T-helper 2 cell treated with Interferon-gamma antibody and Interleukin-4, amounts not matched to agents 5 μg/mL and 100 μg/mL, for 36 hours (primary cell): ENCODE results near the gene PTPRD.

ENCODE experiments used
- DNase-seq: peaks from one replicate; pipeline ENCODE4 v3.0.0; 2021; ENCODE audit warnings: low spot score
- H3K27ac Mint-ChIP-seq: one replicate; pipeline ENCODE4 v1.8.0; 2021; ENCODE audit warnings: mild to moderate bottlenecking, mixed read lengths
- H3K27me3 Mint-ChIP-seq: one replicate; pipeline ENCODE4 v1.8.0; 2021; ENCODE audit warnings: low read depth, mixed read lengths
- H3K36me3 Mint-ChIP-seq: one replicate; pipeline ENCODE4 v1.8.0; 2021; ENCODE audit warnings: low read depth, mixed read lengths
- H3K4me1 Mint-ChIP-seq: one replicate; pipeline ENCODE4 v1.8.0; 2021; ENCODE audit warnings: low read depth, mixed read lengths
- H3K4me3 Mint-ChIP-seq: one replicate; pipeline ENCODE4 v1.8.0; 2022; ENCODE audit warnings: mild to moderate bottlenecking, moderate library complexity, mixed read lengths
- H3K9me3 Mint-ChIP-seq: one replicate; pipeline ENCODE4 v1.8.0; 2021; ENCODE audit warnings: mixed read lengths

Gene PTPRD

DNA sequence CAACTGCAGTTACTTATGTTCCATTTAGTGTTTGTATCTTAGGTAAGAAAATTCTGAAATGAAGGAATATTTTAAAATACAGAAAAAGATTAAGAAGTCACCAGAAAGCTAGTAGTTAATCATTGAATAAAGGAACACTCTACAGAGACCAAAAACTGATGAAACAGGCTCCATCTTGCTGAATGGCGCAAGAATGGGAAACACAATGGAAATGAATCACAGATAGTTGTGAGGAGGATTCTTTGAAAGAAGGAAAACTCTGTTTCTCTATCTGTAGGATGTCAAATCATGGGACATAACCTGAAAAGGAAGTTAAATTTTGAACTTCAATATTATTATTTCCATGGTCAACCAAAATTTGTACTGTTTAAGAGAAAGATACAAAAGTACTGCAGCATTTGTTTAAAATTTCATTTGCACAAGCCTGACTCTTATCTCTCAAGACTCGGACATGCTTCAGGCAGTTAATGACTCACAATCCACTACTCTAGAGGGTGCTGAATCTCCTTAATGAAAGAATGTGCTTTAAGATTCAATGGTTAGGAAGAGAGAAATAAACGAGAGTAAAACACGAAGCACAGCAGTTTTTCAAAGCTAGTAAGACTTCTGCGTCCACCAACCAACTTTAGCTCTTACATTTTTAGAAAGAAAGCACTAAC is 1748.8 kb downstream of the PTPRD start:
- Mint-ChIP-seq H3K4me3 (no peak overlapping the region), H3K27me3 (peaks cover 19% of the 10 kb centered on the region), H3K4me1 (no peaks in the 10 kb centered on the region), H3K9me3 (no peaks in the 10 kb centered on the region), H3K27ac (no peak overlapping the region), H3K36me3 (no peaks in the 10 kb centered on the region)
- DNase-seq, result no peak

DNA sequence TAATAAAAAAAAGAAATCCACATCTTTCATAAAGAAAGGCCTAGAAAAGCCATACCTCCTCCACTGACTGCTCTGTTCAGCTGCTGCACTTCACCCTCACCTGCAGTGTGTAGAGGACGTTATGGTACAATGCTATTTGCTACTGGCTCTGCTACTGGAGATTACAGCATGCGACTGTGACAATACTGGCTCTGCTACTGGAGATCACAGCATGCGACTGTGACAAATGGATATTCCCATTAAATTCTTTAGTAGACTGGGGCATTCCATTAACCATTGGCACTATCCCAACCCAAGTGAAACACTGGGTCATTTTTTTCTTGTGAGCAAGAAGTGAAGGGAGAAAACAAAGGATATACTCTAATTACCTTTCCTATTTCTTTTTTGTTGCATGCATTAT is 1749.7 kb downstream of the PTPRD start:
- H3K27me3 Mint-ChIP-seq, result peaks cover 28% of the 10 kb centered on the region
- H3K36me3 Mint-ChIP-seq, result no peaks in the 10 kb centered on the region
- DNase-seq, result no peak
- H3K4me1 Mint-ChIP-seq, result no peaks in the 10 kb centered on the region
- no peak overlapping the region for H3K27ac Mint-ChIP-seq
- no peak overlapping the region for H3K4me3 Mint-ChIP-seq
- H3K9me3 Mint-ChIP-seq, result no peaks in the 10 kb centered on the region

- H3K27me3 Mint-ChIP-seq, result peaks cover 45% of the 10 kb centered on the region
- no peak for DNase-seq
- no peaks in the 10 kb centered on the region for H3K9me3 Mint-ChIP-seq
- H3K27ac Mint-ChIP-seq, result no peak overlapping the region
- H3K4me1 Mint-ChIP-seq, result no peaks in the 10 kb centered on the region
- H3K36me3 Mint-ChIP-seq, result no peaks in the 10 kb centered on the region
- H3K4me3 Mint-ChIP-seq, result no peak overlapping the region
Measured at GRCh38 chr9:8860925-8861324, 1751.9 kb downstream of the PTPRD start.

DNA sequence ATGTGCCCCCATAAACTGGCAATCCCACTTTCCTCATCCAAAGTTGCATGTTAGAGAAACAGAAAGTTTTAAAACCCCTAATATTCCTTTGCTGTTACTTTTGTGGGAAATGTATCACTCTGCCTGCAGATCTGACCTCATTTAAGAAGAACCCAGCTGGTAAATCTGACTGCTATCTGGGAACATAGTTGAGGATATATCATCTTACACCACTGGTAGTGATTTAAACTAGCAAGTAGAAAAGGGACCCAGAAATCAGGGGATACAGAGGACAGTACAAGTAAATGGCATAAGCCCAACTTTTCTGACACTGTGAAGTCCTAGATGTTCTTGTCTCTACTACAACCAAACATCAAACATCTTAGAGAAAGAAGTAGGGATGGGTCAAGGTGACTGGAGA is 1752.7 kb downstream of the PTPRD start:
- Mint-ChIP-seq H3K4me1 (no peaks in the 10 kb centered on the region), H3K27ac (no peak overlapping the region), H3K27me3 (peaks cover 52% of the 10 kb centered on the region), H3K36me3 (no peaks in the 10 kb centered on the region), H3K4me3 (no peak overlapping the region), H3K9me3 (no peaks in the 10 kb centered on the region)
- no peak for DNase-seq

- no peaks in the 10 kb centered on the region for H3K4me1 Mint-ChIP-seq
- peaks cover 58% of the 10 kb centered on the region for H3K27me3 Mint-ChIP-seq
- no peaks in the 10 kb centered on the region for H3K9me3 Mint-ChIP-seq
- DNase-seq, result no peak
- no peak overlapping the region for H3K27ac Mint-ChIP-seq
- no peak overlapping the region for H3K4me3 Mint-ChIP-seq
- no peaks in the 10 kb centered on the region for H3K36me3 Mint-ChIP-seq
Measured at GRCh38 chr9:8859416-8859815, 1753.4 kb downstream of the PTPRD start.

GRCh38 chr9:8858596-8859161 is 1754.1 kb downstream of the PTPRD start:
- Mint-ChIP-seq H3K9me3 (no peaks in the 10 kb centered on the region), H3K27me3 (peaks cover 61% of the 10 kb centered on the region), H3K4me3 (peak overlapping the region; percentile 72), H3K27ac (no peak overlapping the region), H3K36me3 (no peaks in the 10 kb centered on the region), H3K4me1 (no peaks in the 10 kb centered on the region)
- no peak for DNase-seq

DNA sequence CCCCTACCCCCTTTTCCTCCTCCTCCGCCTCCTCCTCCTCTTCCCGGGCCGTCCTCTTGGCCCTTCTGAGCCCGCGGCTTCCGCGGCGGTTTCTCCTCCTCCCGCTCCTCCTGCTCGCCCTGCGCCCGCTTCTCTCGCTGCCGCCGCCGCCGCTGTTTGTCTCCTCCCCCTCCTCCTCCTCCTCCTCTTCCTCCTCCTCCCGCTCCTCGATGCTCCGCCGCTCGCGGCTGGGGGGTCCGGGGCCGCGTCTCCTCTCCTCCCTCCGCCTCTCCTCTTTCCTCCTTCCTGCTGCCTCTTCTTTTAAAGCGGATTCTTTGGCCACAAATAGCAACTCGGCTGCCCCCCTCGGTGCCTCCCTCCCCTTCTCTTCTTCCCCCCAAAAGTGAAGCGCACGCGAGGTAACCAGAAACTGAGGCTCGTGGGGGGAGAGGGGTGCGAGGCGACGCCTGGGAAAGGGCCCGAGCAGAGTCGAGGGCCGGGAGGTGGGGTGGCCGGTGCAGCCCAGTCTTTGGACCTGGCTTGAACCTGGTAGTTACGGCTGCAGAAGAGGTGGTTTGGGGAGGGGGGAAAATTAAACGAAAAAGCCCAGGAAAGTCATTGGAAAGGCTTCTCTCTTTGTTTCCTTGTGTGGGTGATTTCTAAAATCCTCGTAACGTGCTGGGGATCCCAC is 1754.7 kb downstream of the PTPRD start:
- no peaks in the 10 kb centered on the region for H3K36me3 Mint-ChIP-seq
- H3K4me3 Mint-ChIP-seq, result peak overlapping the region; percentile 59
- H3K4me1 Mint-ChIP-seq, result no peaks in the 10 kb centered on the region
- no peak for DNase-seq
- no peak overlapping the region for H3K27ac Mint-ChIP-seq
- peaks cover 63% of the 10 kb centered on the region for H3K27me3 Mint-ChIP-seq
- no peaks in the 10 kb centered on the region for H3K9me3 Mint-ChIP-seq

DNA sequence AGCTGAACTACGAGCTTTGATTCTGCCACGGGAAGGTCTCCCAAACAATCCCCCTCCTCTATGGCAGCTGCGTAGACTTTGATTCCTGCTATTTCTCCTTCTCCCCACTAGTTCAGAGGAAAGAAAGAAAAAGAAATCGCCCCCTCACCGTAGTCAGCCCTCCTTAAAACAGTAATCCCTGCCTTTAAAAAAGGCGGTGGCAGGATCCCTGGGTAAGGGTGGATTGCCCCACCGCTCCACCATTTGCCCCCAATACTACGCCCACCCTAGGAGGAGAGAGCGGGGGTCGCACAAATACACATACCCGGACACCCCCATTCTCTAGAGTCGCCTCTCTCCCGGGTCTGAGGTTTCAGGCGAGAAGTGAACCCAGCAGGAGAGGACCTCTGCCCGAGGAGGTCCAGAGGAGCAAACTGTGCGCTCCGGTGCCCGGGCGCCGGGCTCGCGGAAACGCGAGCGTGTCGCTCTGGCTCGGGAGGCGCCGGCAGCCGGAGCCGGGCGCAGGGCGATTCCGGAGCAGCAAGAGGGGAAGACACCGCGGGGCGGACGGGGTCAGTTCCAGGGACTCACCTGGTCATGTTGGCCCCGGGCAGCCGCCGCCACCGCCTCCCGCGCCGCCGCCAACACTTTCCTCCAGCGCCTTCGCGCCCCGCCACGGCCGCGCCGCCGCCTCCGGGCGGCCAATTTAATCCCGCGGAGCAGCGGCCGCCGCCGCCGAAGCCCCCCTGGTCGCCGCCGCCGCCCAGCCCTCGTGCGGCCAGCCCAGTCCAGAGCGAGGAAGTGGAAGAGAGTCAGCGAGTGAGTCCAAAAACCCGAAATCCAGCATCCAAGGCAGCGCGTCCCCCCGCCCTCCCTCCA is 1755.5 kb downstream of the PTPRD start:
- H3K27ac Mint-ChIP-seq, result no peak overlapping the region
- H3K36me3 Mint-ChIP-seq, result no peaks in the 10 kb centered on the region
- H3K9me3 Mint-ChIP-seq, result no peaks in the 10 kb centered on the region
- peak overlapping the region; percentile 59 for H3K4me3 Mint-ChIP-seq
- no peaks in the 10 kb centered on the region for H3K4me1 Mint-ChIP-seq
- no peak for DNase-seq
- H3K27me3 Mint-ChIP-seq, result peaks cover 63% of the 10 kb centered on the region

DNA sequence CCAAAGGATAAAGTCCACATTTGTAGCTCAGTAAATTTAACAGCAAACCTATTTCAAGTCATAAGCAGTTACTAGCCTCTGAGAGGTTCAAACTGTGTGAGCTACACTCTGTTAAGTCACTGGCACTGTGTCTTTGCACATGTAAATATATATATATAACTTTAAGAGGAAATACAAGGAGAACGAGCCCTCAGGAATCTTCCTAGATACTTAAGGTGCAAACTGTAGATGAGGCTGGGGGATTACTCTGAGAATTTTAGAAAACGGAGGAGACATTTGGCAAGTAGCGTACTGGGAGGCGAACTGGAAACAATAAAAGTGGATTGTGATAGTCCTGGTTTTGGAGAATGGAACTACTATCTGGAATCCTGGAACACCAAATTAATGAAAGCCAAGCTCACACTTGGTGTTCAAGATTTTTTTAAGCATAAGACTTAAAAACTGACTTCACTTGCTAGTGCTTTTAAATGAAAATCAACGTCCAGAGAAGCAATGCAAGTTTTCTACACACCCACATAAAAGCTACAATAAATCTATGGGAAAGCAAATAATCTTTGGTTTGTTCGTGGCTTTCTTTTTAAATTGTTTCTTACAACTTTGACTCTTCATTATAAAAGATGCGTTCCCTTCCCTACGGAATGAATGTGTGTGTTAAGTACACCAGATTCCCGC is 1756.3 kb downstream of the PTPRD start:
- H3K27me3 Mint-ChIP-seq, result peaks cover 63% of the 10 kb centered on the region
- H3K4me1 Mint-ChIP-seq, result no peaks in the 10 kb centered on the region
- no peak for DNase-seq
- H3K9me3 Mint-ChIP-seq, result no peaks in the 10 kb centered on the region
- H3K4me3 Mint-ChIP-seq, result peak overlapping the region; percentile 22
- H3K27ac Mint-ChIP-seq, result no peak overlapping the region
- H3K36me3 Mint-ChIP-seq, result no peaks in the 10 kb centered on the region

GRCh38 chr9:8855046-8855445 is 1757.8 kb downstream of the PTPRD start:
- H3K9me3 Mint-ChIP-seq, result no peaks in the 10 kb centered on the region
- no peak for DNase-seq
- H3K36me3 Mint-ChIP-seq, result no peaks in the 10 kb centered on the region
- H3K27me3 Mint-ChIP-seq, result peaks cover 58% of the 10 kb centered on the region
- no peak overlapping the region for H3K4me3 Mint-ChIP-seq
- H3K27ac Mint-ChIP-seq, result no peak overlapping the region
- no peaks in the 10 kb centered on the region for H3K4me1 Mint-ChIP-seq

DNA sequence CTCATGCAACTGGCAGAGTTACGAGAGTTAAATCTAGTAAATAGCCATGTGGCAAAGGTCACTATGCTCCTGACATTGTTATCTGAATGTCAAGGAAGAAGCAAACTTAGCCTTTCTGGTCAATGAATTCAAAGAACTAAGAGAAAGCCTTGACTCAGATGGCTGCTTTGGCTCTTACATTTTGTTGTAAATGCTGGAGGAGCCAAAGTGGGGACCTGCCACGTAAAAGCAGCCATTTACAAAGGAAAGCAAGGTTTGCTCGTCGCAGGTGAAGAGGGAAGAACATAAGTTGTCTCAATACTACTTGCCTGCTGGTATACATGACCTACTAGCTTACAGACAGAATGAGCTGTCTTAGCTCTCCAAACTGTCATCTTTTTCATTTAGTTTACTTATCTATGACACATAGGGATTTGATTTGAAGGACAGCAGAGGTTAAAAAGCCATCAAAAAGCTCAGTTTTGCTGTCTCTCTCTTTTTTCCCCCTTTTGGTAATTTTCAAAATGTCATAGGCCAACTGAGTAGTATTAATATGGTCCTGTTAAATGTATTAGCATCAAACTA is 1760.4 kb downstream of the PTPRD start:
- no peak for DNase-seq
- no peaks in the 10 kb centered on the region for H3K9me3 Mint-ChIP-seq
- no peaks in the 10 kb centered on the region for H3K36me3 Mint-ChIP-seq
- no peak overlapping the region for H3K4me3 Mint-ChIP-seq
- no peaks in the 10 kb centered on the region for H3K4me1 Mint-ChIP-seq
- H3K27me3 Mint-ChIP-seq, result peaks cover 38% of the 10 kb centered on the region
- H3K27ac Mint-ChIP-seq, result no peak overlapping the region

- Mint-ChIP-seq H3K4me3 (no peak overlapping the region), H3K27ac (no peak overlapping the region), H3K27me3 (peaks cover 24% of the 10 kb centered on the region), H3K36me3 (no peaks in the 10 kb centered on the region), H3K4me1 (no peaks in the 10 kb centered on the region), H3K9me3 (no peaks in the 10 kb centered on the region)
- DNase-seq, result no peak
Measured at GRCh38 chr9:8850914-8851313, 1761.9 kb downstream of the PTPRD start.

GRCh38 chr9:8845808-8846207 is 1767.0 kb downstream of the PTPRD start:
- Mint-ChIP-seq H3K36me3 (no peaks in the 10 kb centered on the region), H3K27ac (no peak overlapping the region)

More at GRCh38 chr9:8845808-8846207, 1767.0 kb downstream of the PTPRD start:
- Mint-ChIP-seq H3K9me3 (no peaks in the 10 kb centered on the region), H3K4me3 (no peak overlapping the region), H3K4me1 (no peaks in the 10 kb centered on the region), H3K27me3 (peaks cover 3% of the 10 kb centered on the region)
- DNase-seq, result no peak
